Middle frontal gyrus (tissue), 1 donor: Measurements from ENCODE around the gene C19orf38.

Source experiments
- DNase-seq: peaks from one replicate; pipeline ENCODE4 v3.0.0-alpha.2; 2015; ENCODE audit warnings: low spot score; ENCODE audit errors: extremely low spot score

Gene C19orf38

GRCh38 chr19:10848230-10848856 lies at the start of gene C19orf38:
C19orf38 (plus strand) TSS chr19:10848415; CDS start chr19:10848509, 94 bp downstream.
- no peak for DNase-seq

- no peak for DNase-seq
Observed at GRCh38 chr19:10800488-10800887, 47.7 kb upstream of the C19orf38 start.

DNA sequence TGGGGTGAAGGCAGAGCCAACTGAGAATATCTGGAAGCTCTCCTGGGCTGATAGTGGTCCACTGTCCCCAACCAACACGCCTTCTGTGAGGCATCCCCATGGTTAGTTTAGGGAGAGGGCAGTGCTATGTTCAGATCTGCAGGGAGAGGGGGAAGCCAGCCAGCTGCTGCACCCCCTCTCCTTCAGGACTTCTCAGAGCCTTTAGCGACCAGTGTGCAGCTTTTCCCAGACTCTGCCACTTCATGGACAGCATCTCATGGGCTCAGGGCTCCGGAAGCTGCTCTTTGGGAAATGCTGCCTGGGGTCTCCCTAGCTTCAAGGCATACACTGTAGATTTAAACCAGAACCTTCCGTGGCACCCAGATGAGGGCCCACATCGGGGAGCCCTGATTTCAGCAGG lies 45.7 kb upstream of the C19orf38 start:
- no peak for DNase-seq

DNA sequence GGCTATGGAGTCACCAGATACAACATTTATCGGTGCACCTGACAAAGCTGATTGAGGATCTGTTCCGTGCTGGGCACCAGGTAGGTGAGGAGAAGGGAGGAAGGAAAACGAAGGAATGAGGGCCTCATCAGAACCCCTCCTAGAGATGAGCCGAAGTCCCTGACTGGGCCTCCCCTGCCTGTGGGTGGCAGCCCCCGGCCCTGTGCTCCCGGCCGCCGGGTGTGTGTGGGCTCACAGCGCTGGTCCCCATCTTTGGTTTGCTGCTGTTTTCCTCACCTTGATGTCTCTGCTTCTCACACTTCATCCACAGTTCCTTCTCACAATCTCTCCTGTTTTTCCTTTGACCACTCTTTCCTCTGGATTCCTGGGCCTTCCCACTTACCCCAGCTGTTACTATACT lies 45.0 kb upstream of the C19orf38 start:
- no peak for DNase-seq

GRCh38 chr19:10805065-10805757 lies 43.0 kb upstream of the C19orf38 start:
- DNase-seq = no peak

GRCh38 chr19:10805758-10806247 lies 42.4 kb upstream of the C19orf38 start:
- DNase-seq = no peak

DNA sequence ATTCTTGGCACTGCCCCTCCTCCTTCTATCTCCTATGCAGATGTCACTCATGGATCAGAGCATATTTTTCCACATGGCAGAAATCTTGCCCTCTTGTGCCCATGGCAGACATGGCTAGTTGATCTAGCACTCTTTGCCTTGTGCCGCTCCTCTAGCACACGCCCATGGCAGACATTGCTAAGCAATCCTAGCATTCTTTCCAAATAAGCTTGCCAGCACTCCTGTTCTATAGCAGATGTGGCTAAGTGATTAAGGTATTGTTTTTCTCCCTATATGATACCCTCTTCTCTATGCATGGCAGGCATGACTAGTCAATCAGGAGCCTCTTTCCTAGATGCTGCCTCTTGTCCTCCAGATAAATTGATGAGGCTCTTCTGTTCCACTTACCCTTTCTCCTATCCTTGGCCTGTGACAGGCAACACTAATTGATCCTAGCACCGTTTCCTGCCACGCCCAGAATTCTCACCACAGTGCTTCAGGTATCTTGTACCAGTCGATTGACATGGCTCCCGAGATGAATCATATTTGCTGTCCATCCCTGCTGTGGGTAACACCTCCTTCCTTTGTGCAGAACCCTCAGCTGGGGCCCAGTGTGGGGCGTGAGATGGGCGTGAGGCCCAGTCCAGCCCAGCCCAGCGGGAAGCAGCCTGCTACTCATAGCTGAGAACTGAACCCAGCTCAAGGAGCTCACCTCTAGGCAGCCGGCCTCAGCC lies 39.1 kb upstream of the C19orf38 start:
- no peak for DNase-seq

DNA sequence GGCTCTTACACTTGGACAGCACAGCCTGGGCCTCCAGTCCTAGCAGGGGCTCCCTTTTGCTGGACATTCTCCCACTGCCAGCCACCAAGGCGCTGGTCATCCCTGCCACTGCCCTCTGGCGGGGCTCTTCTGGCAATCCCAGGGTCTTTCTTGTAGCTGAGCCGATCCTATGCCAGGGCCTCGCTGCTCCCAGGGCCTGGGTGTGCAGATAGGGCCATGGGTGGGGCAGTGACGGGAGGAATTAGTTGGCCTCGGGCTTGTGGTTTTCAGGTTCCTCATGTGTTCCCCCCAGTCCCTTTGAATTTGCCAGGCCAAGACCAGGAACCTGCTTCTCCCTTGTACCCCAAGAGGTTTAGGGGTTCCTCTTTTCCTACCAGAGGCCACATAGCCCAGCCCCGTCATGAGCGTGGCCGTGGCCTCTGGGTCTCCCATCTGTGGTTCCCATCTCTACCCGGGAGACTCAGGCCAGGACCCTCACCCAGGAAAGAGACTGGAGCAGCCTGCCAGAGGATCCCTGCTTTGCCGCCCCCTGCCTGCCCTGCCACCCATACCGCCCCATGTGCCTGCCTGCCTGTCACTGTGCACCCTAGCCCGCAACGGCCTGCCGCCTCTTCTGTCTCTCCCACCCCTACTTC lies 38.4 kb upstream of the C19orf38 start:
- no peak for DNase-seq

GRCh38 chr19:10811391-10812111 lies 36.7 kb upstream of the C19orf38 start:
- no peak for DNase-seq

- no peak for DNase-seq
Observed at GRCh38 chr19:10812196-10812595, 36.0 kb upstream of the C19orf38 start.

DNA sequence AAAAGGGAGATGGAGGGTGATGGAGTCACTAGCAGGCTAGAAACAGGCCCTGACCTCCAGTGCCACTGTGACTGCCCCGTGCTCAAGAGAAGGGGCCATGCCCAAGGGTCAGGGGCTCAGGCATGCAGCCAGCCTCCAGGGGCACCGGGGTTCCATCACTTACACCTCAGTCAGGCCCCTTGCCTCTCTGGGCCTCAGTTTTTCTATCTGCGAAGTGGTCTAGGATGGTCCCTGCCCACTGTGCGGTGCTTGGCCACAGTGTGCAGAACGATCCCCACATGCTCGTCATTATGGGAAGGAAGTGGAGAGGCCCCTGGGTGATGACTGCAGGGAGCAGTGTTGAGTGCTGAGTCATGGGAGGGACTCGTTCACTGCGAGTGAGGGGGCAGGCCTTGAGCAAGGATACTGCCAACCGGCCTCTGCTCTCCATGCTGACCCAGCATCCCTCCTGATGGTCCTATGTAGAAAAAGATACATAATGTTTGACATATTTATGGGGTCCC lies 35.3 kb upstream of the C19orf38 start:
- no peak for DNase-seq

DNA sequence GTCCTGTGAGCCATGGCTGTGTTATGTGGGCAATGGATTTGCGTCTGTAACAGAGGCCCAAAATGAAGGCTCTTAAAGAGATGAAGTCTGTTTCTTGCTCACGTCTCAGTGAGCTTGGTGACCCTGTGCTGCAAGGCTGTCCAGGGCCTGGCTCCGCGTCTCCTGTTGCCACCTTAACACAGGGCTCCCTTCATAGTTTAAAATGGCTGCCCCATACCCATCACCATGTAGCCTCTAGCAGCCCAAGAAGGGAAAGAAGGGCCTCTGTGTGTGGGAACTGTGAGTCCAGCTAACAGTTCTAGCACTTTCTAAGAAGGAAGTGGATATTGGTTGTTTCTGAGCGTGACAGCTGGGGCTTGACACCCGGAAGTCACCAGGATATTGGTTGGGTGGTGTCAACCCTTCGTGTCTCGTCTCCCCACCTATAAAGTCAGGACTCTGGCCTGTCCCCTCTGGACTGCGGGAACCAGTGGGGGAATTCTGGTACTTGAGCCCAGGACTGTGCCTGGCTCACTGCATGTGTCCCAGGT lies 33.1 kb upstream of the C19orf38 start:
- no peak for DNase-seq

- no peak for DNase-seq
Observed at GRCh38 chr19:10815969-10816644, 32.1 kb upstream of the C19orf38 start.

- DNase-seq = no peak
Observed at GRCh38 chr19:10816691-10817090, 31.5 kb upstream of the C19orf38 start.

DNA sequence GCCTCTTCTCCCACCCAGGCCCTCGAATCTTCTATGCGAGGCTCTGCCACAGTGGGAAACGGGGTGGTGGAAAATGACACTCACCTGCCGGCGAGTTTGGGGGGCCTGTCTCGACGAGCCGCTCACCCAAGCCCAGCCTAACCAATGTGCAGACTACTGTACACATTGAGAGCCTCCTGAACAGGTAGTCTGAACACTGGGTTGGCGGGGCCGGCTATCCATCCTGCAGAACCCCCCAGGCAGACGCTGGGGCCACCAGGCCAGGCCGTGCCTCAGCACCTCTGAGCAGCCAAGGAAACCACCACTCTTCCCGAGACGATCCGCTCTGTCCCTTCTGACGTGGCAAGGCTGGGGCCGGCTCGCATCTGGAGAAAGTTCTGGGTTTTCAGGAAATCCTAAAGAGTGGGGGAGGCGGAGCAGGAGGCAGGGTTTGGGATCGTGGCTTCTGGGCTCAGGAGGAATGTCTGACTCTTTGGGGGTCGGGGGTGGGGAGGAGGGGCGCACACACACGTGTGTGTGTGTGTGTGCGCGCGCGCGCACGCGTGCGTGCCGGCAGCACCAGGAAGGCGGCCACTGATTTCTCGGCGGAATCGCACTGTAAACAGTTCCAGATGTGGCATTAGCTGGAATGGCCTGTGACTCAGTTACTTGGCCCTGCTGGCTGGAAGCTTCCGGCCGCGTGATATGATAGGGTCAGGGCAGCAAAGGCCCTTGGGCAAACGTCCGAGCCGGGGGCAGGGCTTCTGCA lies 30.8 kb upstream of the C19orf38 start:
- no peak for DNase-seq

- no peak for DNase-seq
Observed at GRCh38 chr19:10818301-10819123, 29.7 kb upstream of the C19orf38 start.

DNA sequence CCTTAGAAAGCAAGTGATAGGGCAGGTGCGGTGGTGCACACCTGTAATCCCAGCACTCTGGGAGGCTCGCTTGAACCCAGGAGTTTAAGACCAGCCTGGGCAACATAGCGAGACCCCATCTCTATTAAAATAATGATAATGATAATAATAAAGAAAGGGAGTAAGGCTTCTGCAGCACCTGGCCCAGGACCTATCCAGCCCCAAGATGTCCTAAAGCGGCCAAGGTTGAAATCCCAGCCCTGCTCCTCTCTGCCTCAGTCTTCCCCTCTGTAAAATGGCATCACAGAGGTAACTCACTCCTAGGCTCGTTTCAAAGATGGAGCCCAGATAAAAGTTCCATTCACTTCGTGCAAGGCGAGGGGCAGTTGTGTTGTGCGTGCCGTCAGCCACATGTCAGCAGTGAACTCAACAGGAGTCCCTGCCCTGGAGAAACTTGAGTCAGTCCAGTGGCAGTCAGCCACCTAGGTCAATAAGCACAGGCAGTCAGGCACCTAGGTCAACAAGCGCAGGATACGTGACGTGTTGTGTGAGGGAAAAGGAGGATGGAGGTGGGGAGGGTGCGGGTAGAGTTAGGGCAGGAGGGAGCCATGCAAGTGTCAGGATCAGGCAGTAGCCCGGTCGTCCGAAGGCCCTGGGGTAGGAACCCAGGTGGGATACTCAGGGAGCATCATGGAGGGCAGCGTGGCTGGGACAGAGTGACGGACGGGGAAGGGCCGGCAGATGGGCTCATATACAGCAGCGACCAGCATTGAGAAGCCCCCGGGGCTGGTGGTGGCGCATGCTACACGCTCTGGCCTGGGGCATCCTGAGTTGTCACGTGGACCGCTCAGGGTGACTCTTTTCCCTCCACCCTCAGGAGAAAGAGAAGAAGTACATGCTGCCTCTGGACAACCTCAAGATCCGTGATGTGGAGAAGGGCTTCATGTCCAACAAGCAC lies 28.8 kb upstream of the C19orf38 start:
- no peak for DNase-seq
